ENCODE data around the gene SFMBT2.

SFMBT2 gene

DNA sequence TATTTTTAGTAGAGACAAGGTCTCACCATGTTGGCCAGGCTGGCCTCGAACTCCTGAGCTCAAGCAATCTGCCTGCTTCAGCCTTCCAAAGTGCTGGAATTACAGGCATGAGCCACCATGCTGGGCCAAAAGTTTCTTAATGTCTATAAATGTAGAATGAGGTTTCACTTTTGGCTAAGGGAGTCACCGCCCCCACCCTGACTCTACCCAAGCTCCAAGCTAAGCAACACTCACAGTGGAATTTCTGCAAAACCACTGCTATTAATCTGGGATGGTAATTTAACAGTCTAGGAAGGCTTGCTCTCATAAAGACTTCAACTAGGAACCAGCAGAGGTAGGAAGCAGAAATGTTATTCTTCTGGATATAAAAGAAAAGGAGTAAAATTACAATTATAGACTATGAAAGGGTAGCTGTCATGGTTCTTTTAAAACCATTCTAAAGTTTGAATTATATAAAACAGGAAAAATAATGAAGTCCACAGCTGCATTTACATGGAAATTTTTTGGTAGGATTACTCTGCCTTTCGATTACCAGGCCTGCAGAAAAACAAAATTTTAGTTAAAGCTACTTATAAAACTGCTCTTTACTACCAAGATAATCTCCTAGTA lies 211.6 kb downstream of the SFMBT2 start:
- peak; percentile 78 for DNase-seq (ENCODE audit: low read depth, low spot score)
- no peak overlapping the region for H3K4me3 ChIP-seq (ENCODE audit: low read depth, low read length)
- in situ Hi-C loops (cut with HindIII; ENCODE audit: low sequenced_read_pairs): no loop called here
- TF ChIP-seq, protein P1, sequence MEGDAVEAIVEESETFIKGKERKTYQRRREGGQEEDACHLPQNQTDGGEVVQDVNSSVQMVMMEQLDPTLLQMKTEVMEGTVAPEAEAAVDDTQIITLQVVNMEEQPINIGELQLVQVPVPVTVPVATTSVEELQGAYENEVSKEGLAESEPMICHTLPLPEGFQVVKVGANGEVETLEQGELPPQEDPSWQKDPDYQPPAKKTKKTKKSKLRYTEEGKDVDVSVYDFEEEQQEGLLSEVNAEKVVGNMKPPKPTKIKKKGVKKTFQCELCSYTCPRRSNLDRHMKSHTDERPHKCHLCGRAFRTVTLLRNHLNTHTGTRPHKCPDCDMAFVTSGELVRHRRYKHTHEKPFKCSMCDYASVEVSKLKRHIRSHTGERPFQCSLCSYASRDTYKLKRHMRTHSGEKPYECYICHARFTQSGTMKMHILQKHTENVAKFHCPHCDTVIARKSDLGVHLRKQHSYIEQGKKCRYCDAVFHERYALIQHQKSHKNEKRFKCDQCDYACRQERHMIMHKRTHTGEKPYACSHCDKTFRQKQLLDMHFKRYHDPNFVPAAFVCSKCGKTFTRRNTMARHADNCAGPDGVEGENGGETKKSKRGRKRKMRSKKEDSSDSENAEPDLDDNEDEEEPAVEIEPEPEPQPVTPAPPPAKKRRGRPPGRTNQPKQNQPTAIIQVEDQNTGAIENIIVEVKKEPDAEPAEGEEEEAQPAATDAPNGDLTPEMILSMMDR (IDR thresholded peaks at IDR 0.05; ENCODE audit: low read depth, low read length): no peak

DNA sequence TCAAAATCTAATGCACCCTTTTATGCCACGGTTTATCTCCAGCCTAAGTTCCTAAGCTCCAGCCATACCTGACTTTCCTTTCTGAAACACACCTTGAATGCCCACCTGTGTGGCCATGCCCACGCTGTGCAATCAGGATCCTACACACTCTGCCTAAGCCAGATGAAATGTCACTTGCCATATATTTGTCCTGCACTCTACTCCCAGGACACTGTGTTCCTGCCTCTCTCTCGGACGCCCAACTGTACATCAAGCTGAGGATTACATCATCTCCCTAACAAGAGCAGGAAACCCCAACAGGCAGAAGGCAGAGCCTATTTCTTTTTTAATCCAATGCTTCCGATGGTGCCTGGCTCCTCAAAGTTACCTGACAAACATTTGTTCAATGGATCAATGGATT lies 214.6 kb downstream of the SFMBT2 start:
- no peak for DNase-seq (ENCODE audit: low read depth, low spot score)
- in situ Hi-C loops (cut with HindIII; ENCODE audit: low sequenced_read_pairs): no loop called here
- no peak overlapping the region for H3K4me3 ChIP-seq (ENCODE audit: low read depth, low read length)
- TF ChIP-seq, protein P1 (IDR thresholded peaks at IDR 0.05; ENCODE audit: low read depth, low read length): no peak

DNA sequence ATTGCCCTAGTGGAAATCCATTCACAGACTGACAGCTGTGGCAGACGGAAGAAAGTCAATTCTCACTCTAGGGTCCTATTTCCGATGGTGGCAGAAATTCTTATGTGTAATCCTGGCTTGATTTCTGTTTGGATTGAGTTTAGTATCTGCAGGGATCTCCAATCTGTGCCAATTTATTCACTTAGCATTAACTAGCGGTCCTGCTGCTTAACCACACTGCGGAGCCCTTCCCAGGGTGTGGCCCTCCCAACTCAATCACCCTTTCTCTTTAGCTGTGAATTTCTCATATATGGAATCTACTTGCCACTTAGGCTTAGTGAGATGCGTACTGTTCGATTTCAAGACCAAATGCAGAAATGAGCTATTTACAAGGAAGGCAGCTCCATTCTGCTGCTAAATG lies 215.7 kb downstream of the SFMBT2 start:
- DNase-seq (ENCODE audit: low read depth, low spot score): no peak
- no peak overlapping the region for H3K4me3 ChIP-seq (ENCODE audit: low read depth, low read length)
- in situ Hi-C loops (cut with HindIII; ENCODE audit: low sequenced_read_pairs): no loop called here
- TF ChIP-seq, protein P1 (IDR thresholded peaks at IDR 0.05; ENCODE audit: low read depth, low read length): no peak

DNA sequence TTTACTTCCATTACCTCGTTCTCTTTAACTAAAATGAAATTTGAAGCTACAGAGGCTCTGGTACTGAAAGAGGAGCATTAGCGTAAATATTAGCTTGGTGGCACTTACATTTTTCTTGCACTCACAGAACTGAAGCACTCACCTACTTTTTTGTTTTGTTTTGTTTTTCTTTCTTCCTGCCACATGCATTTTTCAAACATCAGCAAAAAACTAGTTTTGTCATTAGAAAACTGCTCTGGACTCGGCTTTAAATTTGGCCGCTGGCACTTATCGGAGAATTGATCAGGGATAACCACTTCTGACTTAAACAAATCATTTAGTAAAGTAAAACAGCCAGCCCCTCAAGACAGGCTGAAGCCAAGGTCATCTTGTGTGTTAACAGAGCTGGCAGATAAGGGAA lies 216.3 kb downstream of the SFMBT2 start:
- in situ Hi-C loops (cut with HindIII; ENCODE audit: low sequenced_read_pairs): no loop called here
- TF ChIP-seq, protein P1 (IDR thresholded peaks at IDR 0.05; ENCODE audit: low read depth, low read length): no peak

DNA sequence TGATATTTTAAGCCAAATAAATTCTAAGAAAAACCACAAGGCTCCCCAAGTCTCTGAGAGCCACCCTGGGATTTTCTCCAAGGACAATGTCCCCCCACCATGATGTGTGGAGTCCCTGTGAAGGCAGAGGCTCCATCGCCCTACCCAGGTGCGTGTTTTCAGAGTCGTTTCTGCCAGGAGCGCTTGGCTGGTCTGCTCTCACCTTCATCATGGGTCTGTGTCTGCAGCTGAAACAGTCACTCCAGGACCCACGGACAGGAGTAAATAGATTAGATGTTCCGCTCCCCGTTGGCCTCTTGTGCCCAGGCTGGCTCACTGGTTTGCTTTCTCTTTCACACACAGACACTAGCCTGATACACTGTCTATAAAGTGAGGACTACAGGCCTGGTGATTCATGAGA lies 217.5 kb downstream of the SFMBT2 start:
- TF ChIP-seq, protein P1 (IDR thresholded peaks at IDR 0.05; ENCODE audit: low read depth, low read length): no peak
- no peak for DNase-seq (ENCODE audit: low read depth, low spot score)
- in situ Hi-C loops (cut with HindIII; ENCODE audit: low sequenced_read_pairs): no loop called here
- no peak overlapping the region for H3K4me3 ChIP-seq (ENCODE audit: low read depth, low read length)

More for the DNA sequence above, 216.3 kb downstream of the SFMBT2 start:
- DNase-seq (ENCODE audit: low read depth, low spot score): no peak
- H3K4me3 ChIP-seq (ENCODE audit: low read depth, low read length): no peak overlapping the region

DNA sequence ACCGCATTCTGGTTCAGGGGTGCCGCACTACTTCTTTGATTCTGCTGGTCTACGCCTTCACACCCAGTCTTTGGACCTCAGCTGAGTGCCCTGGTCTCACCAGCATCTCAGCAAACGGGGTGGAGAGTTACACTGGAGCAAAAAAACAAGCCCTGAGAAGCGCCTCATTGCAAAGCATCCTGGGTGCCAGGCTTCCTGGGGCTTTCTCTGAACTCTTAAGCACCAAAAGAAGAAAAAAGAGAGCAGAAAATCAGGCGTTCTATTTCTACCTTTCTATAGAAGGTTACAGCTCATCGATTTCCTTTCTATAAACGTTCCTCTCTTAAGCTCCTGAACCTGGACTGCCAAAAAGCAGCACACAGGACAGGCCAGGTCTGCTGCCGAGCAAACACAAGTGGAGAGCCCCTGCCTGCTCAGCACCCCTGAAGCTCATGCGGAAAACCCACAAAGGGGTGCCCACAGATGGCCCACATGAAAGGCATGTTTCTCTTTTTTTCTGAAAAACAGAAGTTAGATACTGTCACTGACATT lies 217.9 kb downstream of the SFMBT2 start:
- no peak for DNase-seq (ENCODE audit: low read depth, low spot score)
- in situ Hi-C loops (cut with HindIII; ENCODE audit: low sequenced_read_pairs): no loop called here
- H3K4me3 ChIP-seq (ENCODE audit: low read depth, low read length): no peak overlapping the region

More for the DNA sequence above, 217.9 kb downstream of the SFMBT2 start:
- TF ChIP-seq, protein P1 (IDR thresholded peaks at IDR 0.05; ENCODE audit: low read depth, low read length): no peak
